Adrenal gland (tissue), 5 donors: ENCODE measurements around the gene IL1RAP.

Experiments
- POLR2A ChIP-seq, 2 donors: fragments of 450-650 bp; IDR thresholded peaks; one replicate each; pipeline ENCODE4 v1.6.1; 2017; ENCODE audit warnings: antibody characterized with exemption in 2 of 2, mild to moderate bottlenecking in 2 of 2, moderate library complexity in 1 of 2
- TF ChIP-seq, protein P1 (sequence below), 6 experiments: fragments of 450-650 bp in 4 of 6; fragments of 200-600 bp in 2 of 6; sonication (generic) in 1 of 6; IDR thresholded peaks; 1 replicate in 5 of 6; 2 replicates in 1 of 6; pipeline versions ENCODE4 v1.5.1 to v1.8.0; 2016 to 2021; ENCODE audit warnings: antibody characterized with exemption in 6 of 6, mild to moderate bottlenecking in 2 of 6, moderate library complexity in 1 of 6
- donor health status: DM: no; HTN: no; CAD: no.

DNA sequence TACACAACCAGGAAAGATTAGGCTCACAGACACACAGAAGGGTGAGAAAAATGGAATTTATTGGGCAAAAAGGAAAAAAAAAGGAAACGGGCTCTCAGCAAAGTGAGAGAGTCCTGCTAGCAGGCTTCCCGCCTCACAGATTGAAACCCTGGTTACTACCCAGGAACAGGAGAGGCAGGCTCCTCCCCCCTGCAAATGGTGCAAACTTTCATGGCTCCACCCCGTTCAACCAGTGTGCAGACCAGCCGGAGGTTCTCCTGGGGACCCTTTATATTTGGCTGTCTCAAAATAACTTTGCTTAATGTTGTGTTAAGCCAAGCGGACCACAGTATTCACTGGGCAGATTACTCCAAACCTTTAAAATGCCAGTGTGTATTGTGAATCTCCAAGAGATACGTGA is 40.3 kb downstream of the IL1RAP start:
- TF ChIP-seq, protein P1, sequence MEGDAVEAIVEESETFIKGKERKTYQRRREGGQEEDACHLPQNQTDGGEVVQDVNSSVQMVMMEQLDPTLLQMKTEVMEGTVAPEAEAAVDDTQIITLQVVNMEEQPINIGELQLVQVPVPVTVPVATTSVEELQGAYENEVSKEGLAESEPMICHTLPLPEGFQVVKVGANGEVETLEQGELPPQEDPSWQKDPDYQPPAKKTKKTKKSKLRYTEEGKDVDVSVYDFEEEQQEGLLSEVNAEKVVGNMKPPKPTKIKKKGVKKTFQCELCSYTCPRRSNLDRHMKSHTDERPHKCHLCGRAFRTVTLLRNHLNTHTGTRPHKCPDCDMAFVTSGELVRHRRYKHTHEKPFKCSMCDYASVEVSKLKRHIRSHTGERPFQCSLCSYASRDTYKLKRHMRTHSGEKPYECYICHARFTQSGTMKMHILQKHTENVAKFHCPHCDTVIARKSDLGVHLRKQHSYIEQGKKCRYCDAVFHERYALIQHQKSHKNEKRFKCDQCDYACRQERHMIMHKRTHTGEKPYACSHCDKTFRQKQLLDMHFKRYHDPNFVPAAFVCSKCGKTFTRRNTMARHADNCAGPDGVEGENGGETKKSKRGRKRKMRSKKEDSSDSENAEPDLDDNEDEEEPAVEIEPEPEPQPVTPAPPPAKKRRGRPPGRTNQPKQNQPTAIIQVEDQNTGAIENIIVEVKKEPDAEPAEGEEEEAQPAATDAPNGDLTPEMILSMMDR (IDR thresholded peaks at IDR 0.05): no peak
- TF ChIP-seq POLR2A (IDR thresholded peaks at IDR 0.05): no peak
